B cell (primary cell): ENCODE results near the gene CMTR1. TPM values are rescaled to one million over a fixed set of nuclear protein-coding genes. Genes with fewer than 3 reads are reported as not detected.

ENCODE experiments used
- ATAC-seq: fragments of 200-7000 bp; cut with Tn5 transposase; one replicate; pipeline ENCODE4 v1.10.0; 2021; ENCODE audit warnings: low read depth, mild to moderate bottlenecking, moderate number of reproducible peaks, moderate library complexity
- CTCF ChIA-PET: fragments of 350-600 bp; sonication (Branson Sonifier 250); formaldehyde crosslinking; loops from one replicate; lab custom pipeline; 2021; ENCODE audit warnings: antibody characterized with exemption, inconsistent platforms; lab: Charles Lee
- POLR2A ChIA-PET: fragments of 350-600 bp; sonication (Branson Sonifier 250); formaldehyde crosslinking; loops from one replicate; lab custom pipeline; 2021; ENCODE audit warnings: antibody characterized with exemption; lab: Charles Lee
- DNase-seq: peaks from one replicate; pipeline ENCODE4 v3.0.0; 2013
- H2AFZ ChIP-seq: 2 replicates; pipeline ENCODE4 v1.6.1; 2012; ENCODE audit warnings: mild to moderate bottlenecking, low read depth, low read length; ENCODE audit not compliant: insufficient read depth, poor library complexity, severe bottlenecking
- H3K27ac ChIP-seq, 2 donors: 1 replicate in 1 of 2; 2 replicates in 1 of 2; pipeline ENCODE4 v1.5.1; 2012 to 2013; ENCODE audit warnings: low read length in 2 of 2, mild to moderate bottlenecking in 2 of 2, moderate library complexity in 1 of 2
- H3K27me3 ChIP-seq, 4 experiments: fragments of 200-600 bp in 1 of 4; sonication (generic) in 1 of 4; replicated peaks in 1 of 4; 1 replicate in 2 of 4; 2 replicates in 2 of 4; pipeline versions ENCODE4 v1.6.1 to v1.7.0; 2013 to 2016; ENCODE audit warnings: low read length in 3 of 4, mild to moderate bottlenecking in 2 of 4, mixed read lengths in 1 of 4, moderate library complexity in 1 of 4; ENCODE audit not compliant: insufficient read depth in 4 of 4, control insufficient read depth in 3 of 4; ENCODE audit errors: control extremely low read depth in 1 of 4
- H3K36me3 ChIP-seq, 2 experiments: replicated peaks in 1 of 2; 1 replicate in 1 of 2; 2 replicates in 1 of 2; pipeline versions ENCODE4 v1.6.1 to v1.7.1; 2013; ENCODE audit warnings: low read length in 1 of 2; ENCODE audit not compliant: insufficient read depth in 2 of 2, control insufficient read depth in 1 of 2; ENCODE audit errors: control extremely low read depth in 1 of 2, extremely low read depth in 1 of 2
- H3K4me1 ChIP-seq, 2 donors: fragments of 200-600 bp in 1 of 2; sonication (generic) in 1 of 2; 1 replicate in 1 of 2; 2 replicates in 1 of 2; pipeline versions ENCODE4 v1.5.1 to v1.6.1; 2013 to 2017; ENCODE audit warnings: low read length in 2 of 2; ENCODE audit not compliant: control insufficient read depth in 2 of 2, insufficient read depth in 2 of 2
- H3K4me2 ChIP-seq: replicated peaks from 2 replicates; pipeline ENCODE3; 2012; ENCODE audit warnings: mild to moderate bottlenecking, low read depth, low read length; ENCODE audit not compliant: poor library complexity, severe bottlenecking
- H3K4me3 ChIP-seq, 5 experiments: fragments of 200-600 bp in 1 of 5; sonication (generic) in 1 of 5; 1 replicate in 3 of 5; 2 replicates in 2 of 5; pipeline versions ENCODE4 v1.5.1 to v1.7.0; 2011 to 2016; ENCODE audit warnings: low read length in 4 of 5, mild to moderate bottlenecking in 4 of 5, low read depth in 2 of 5, control low read depth in 1 of 5, moderate library complexity in 1 of 5; ENCODE audit not compliant: insufficient read depth in 1 of 5; ENCODE audit errors: control extremely low read depth in 1 of 5, extremely low read depth in 1 of 5
- H3K79me2 ChIP-seq: fragments of 200-600 bp; sonication (generic); one replicate; pipeline ENCODE4 v1.6.0; 2016; ENCODE audit warnings: low read length; ENCODE audit not compliant: control insufficient read depth, insufficient read depth
- H3K9ac ChIP-seq: fragments of 200-600 bp; sonication (generic); 2 replicates; pipeline ENCODE4 v1.6.1; 2017; ENCODE audit warnings: mild to moderate bottlenecking, low read length, moderate library complexity
- H3K9me3 ChIP-seq, 3 donors: one replicate each; pipeline versions ENCODE4 v1.6.1 to v1.7.1; 2013; ENCODE audit warnings: low read length in 2 of 3; ENCODE audit not compliant: control insufficient read depth in 2 of 3, insufficient read depth in 1 of 3; ENCODE audit errors: control extremely low read depth in 1 of 3
- H4K20me1 ChIP-seq: 2 replicates; pipeline ENCODE4 v1.6.0; 2012; ENCODE audit warnings: mild to moderate bottlenecking, low read length; ENCODE audit not compliant: insufficient read depth, control insufficient read depth, poor library complexity, severe bottlenecking
- H3K27ac Mint-ChIP-seq: one replicate; pipeline ENCODE4 v1.8.0; 2021; ENCODE audit warnings: mixed read lengths
- H3K27me3 Mint-ChIP-seq: one replicate; pipeline ENCODE4 v1.8.0; 2021; ENCODE audit warnings: mixed read lengths
- H3K4me1 Mint-ChIP-seq: one replicate; pipeline ENCODE4 v1.8.0; 2021; ENCODE audit warnings: mixed read lengths
- H3K4me3 Mint-ChIP-seq: one replicate; pipeline ENCODE4 v1.8.0; 2021; ENCODE audit warnings: mixed read lengths
- H3K9me3 Mint-ChIP-seq: one replicate; pipeline ENCODE4 v1.8.0; 2022; ENCODE audit warnings: mixed read lengths; ENCODE audit not compliant: insufficient read depth
- EZH2 ChIP-seq: IDR thresholded peaks from 2 replicates; pipeline ENCODE4 v1.6.1; 2012; ENCODE audit warnings: borderline replicate concordance, low read depth, mild to moderate bottlenecking, moderate library complexity, low read length; ENCODE audit not compliant: insufficient read depth, poor library complexity, severe bottlenecking
- WGBS: methylation state at CpG from one replicate; pipeline ENCODE4 v1.1.5; 2013; ENCODE audit warnings: missing lambda C conversion rate; ENCODE audit not compliant: insufficient coverage; 5-methylcytosine and 5-hydroxymethylcytosine counted together
- intact Hi-C: fragments of 100-400 bp; cut with micrococcal nuclease; formaldehyde crosslinking; loops from one replicate; pipeline ENCODE4 v1.10.0; 2022
- polyA plus RNA-seq: library from polyadenylated mRNA; depleted of rRNA; stranded (reverse); fragments of >200 nt; gene quantifications from 2 replicates; pipeline ENCODE4 v1.2.3, GENCODE V29; 2012
- total RNA-seq, 2 donors: library from RNA; stranded (reverse); fragments of 120-200 nt in 1 of 2; gene quantifications; 1 replicate in 1 of 2; 2 replicates in 1 of 2; pipeline versions ENCODE4 v1.2.3 to v1.2.4, GENCODE V29; 2013 to 2022
- TF ChIP-seq, protein P1 (sequence below): fragments of 200-600 bp; IDR thresholded peaks from one replicate; pipeline ENCODE4 v1.8.0; 2022; ENCODE audit warnings: antibody characterized with exemption, mild to moderate bottlenecking

Gene CMTR1
- total and polyA plus RNA-seq, 2 donors (not counting 1 experiment from before 2014, with no cell fraction given): 46.0 to 82.9 TPM

DNA sequence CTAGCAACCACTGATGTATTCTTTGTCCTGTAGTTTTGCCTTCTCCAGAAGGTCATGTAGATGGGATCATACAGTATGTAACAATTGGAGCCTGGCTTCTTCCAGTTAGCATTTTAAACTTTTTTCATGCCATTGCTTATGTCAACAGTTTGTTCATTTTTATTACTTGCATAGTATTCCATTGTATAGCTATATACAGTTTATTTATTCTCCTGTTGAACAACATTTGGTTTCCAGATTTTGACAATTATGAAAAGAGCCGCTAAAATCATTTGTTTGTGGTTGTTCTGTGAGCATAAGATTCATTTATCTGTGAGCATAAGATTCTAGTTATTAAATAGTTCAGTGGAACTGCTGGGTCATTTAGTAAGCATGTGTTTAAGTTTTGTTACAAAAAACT is 23.5 kb upstream of the CMTR1 start:
- Histone ChIP-seq H3K27ac (no peak overlapping the region), H3K4me1 (no peaks in the 10 kb centered on the region), H3K36me3 (no peaks in the 10 kb centered on the region), H3K79me2 (no peaks in the 10 kb centered on the region), H3K4me2 (no peak overlapping the region), H4K20me1 (no peaks in the 10 kb centered on the region), H3K4me3 (no peak overlapping the region), H2AFZ (no peak overlapping the region), H3K27me3 (no peaks in the 10 kb centered on the region), H3K9me3 (peaks cover 0 to 1% (median 0%) of the 10 kb centered on the region in 3 donors), H3K9ac (no peak overlapping the region)
- no peaks in the 10 kb centered on the region for H3K27me3 Mint-ChIP-seq
- ChIA-PET POLR2A (no interaction called here), CTCF (no interaction called here)
- WGBS: no CpG with 5 or more reads among the region's 1 CpG
- no peak for TF ChIP-seq EZH2
- TF ChIP-seq, protein P1, sequence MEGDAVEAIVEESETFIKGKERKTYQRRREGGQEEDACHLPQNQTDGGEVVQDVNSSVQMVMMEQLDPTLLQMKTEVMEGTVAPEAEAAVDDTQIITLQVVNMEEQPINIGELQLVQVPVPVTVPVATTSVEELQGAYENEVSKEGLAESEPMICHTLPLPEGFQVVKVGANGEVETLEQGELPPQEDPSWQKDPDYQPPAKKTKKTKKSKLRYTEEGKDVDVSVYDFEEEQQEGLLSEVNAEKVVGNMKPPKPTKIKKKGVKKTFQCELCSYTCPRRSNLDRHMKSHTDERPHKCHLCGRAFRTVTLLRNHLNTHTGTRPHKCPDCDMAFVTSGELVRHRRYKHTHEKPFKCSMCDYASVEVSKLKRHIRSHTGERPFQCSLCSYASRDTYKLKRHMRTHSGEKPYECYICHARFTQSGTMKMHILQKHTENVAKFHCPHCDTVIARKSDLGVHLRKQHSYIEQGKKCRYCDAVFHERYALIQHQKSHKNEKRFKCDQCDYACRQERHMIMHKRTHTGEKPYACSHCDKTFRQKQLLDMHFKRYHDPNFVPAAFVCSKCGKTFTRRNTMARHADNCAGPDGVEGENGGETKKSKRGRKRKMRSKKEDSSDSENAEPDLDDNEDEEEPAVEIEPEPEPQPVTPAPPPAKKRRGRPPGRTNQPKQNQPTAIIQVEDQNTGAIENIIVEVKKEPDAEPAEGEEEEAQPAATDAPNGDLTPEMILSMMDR: no peak
- H3K27ac Mint-ChIP-seq: no peak overlapping the region
- H3K4me1 Mint-ChIP-seq: no peaks in the 10 kb centered on the region
- peaks cover 2% of the 10 kb centered on the region for H3K9me3 Mint-ChIP-seq
- no peak overlapping the region for H3K4me3 Mint-ChIP-seq
- intact Hi-C loops: no loop called here
- ATAC-seq (no peak), DNase-seq (no peak)

DNA sequence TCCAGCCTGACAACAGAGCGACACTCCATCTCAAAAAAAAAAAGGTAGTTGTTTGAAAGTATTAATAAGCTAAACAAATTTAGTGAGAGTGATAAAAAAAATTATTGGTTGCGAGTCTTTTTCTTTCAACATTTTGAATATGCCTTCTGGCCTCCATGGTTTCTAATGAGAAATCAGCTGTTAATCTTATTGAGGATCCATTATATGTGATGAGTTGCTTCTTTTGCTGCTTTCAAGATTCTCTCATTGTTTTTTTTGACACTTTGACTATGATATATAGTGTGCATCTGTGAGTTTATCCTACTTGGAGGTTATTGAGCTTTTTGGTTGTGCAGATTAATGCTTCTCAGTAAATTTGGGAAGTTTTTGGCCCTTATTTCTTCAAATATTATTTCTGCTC is 15.6 kb upstream of the CMTR1 start:
- no peak for DNase-seq
- Mint-ChIP-seq H3K4me3 (no peak overlapping the region), H3K27ac (no peak overlapping the region), H3K27me3 (peaks cover 5% of the 10 kb centered on the region), H3K4me1 (no peaks in the 10 kb centered on the region), H3K9me3 (peaks cover 4% of the 10 kb centered on the region)
- no peak overlapping the region for H3K4me2 ChIP-seq
- no peak for TF ChIP-seq EZH2
- TF ChIP-seq, protein P1: no peak
- ChIA-PET CTCF (no interaction called here), POLR2A (no interaction called here)
- no peaks in the 10 kb centered on the region for H4K20me1 ChIP-seq
- H3K27me3 ChIP-seq: no peaks in the 10 kb centered on the region
- no peak overlapping the region for H2AFZ ChIP-seq
- H3K9me3 ChIP-seq: no peaks in the 10 kb centered on the region
- H3K4me3 ChIP-seq: no peak overlapping the region
- intact Hi-C loops: no loop called here
- H3K4me1 ChIP-seq: no peaks in the 10 kb centered on the region
- ATAC-seq: no peak
- WGBS: no CpG with 5 or more reads among the region's 2 CpGs
- no peak overlapping the region for H3K9ac ChIP-seq
- H3K79me2 ChIP-seq: no peaks in the 10 kb centered on the region
- no peaks in the 10 kb centered on the region for H3K36me3 ChIP-seq
- H3K27ac ChIP-seq: no peak overlapping the region
